Hepatocyte (in vitro differentiated cells): ENCODE results near the gene DUXB.

Experiments used
- CTCF ChIP-seq: fragments of 200-600 bp; sonication (generic); IDR thresholded peaks from 2 replicates; pipeline ENCODE4 v1.5.1; 2016; ENCODE audit warnings: antibody characterized with exemption, mild to moderate bottlenecking; ENCODE audit not compliant: poor library complexity
- EZH2 ChIP-seq: fragments of 200-600 bp; sonication (generic); IDR thresholded peaks from 2 replicates; pipeline ENCODE4 v1.6.1; 2016; ENCODE audit warnings: antibody characterized with exemption, mild to moderate bottlenecking, borderline replicate concordance
- EZH2phosphoT487 ChIP-seq: fragments of 200-600 bp; sonication (generic); IDR thresholded peaks from one replicate; pipeline ENCODE4 v1.6.1; 2018; ENCODE audit warnings: antibody characterized with exemption, mild to moderate bottlenecking, low read depth, moderate library complexity; ENCODE audit not compliant: unreplicated experiment, severe bottlenecking

- no peak for TF ChIP-seq CTCF
- TF ChIP-seq EZH2, result no peak
- no peak for TF ChIP-seq EZH2phosphoT487
Observed at GRCh38 chr16:75647112-75647491, 54.2 kb downstream of the DUXB start.
